ENCODE results near the gene OGA. TPM values are rescaled to one million over a fixed set of nuclear protein-coding genes. Genes with fewer than 3 reads are reported as not detected.

Gene OGA
- total and polyA plus RNA-seq, 9 of the 15 experiments (the other 6 are each of a cell fraction or from before 2014, with no cell fraction given), result 13.5 to 73.5 (median 59.5) TPM

GRCh38 chr10:101824736-101825135 is 6.5 kb upstream of the OGA start (continued):
- no peak for TF ChIP-seq CUX1 (CRISPR knock-in tag; IDR thresholded peaks at IDR 0.05)
- TF ChIP-seq ATF4 (CRISPR knock-in tag; IDR thresholded peaks at IDR 0.05), result no peak
- TF ChIP-seq THRAP3 (IDR thresholded peaks at IDR 0.05; ENCODE audit: borderline replicate concordance), result no peak
- no peak for TF ChIP-seq ZNF76 (CRISPR knock-in tag; IDR thresholded peaks at IDR 0.05; ENCODE audit: borderline replicate concordance)
- TF ChIP-seq HOXB6 (CRISPR knock-in tag; IDR thresholded peaks at IDR 0.05; ENCODE audit: borderline replicate concordance), result no peak
- no peak for TF ChIP-seq ZNF224 (CRISPR knock-in tag; IDR thresholded peaks at IDR 0.05)
- TF ChIP-seq KAT8 (IDR thresholded peaks at IDR 0.05; ENCODE audit: low read depth), result no peak
- peak; percentile 41; the same call in 1 of the 2 replicates for TF ChIP-seq MAFG (tag; conservative IDR thresholded peaks at IDR 0.05)
- TF ChIP-seq ZBTB40 (IDR thresholded peaks at IDR 0.05), result no peak
- TF ChIP-seq ZBTB40 (CRISPR knock-in tag; IDR thresholded peaks at IDR 0.05), result no peak
- no peak for TF ChIP-seq HDAC6 (IDR thresholded peaks at IDR 0.05; ENCODE audit: low read depth, low read length)
- TF ChIP-seq SRSF7 (optimal IDR thresholded peaks at IDR 0.05; ENCODE audit: low read depth, low read length), result no peak
- TF ChIP-seq MEIS2 (IDR thresholded peaks at IDR 0.05; ENCODE audit: partially characterized antibody), result peak; percentile 6
- peak; percentile 39 for TF ChIP-seq NFE2 (IDR thresholded peaks at IDR 0.05; ENCODE audit: low read depth)

All from K562 (cell line).